Measurements from ENCODE around the gene TBXAS1.

TBXAS1 gene

DNA sequence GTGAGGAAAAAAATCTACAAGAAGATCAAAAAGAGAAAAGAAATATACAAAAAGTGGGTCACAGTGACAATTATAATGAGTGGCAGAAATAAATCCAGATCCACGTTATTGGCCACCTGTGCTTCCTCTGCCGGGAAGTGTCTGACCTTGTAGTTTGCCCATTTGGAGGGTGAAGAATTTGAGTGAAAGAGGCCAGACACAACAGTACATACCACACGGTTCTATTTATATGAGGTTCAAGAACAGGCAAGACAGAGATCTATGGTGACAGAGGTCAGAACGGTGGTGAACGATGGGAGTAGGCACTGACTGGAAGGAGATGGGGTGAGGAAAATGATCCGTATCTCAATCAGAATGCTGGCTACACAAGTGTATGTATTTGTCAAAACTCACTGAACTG lies 216.6 kb downstream of the TBXAS1 start:
- H3F3A ChIP-seq (ENCODE audit: insufficient read depth), result no peaks in the 10 kb centered on the region
- H3K4me3 ChIP-seq (ENCODE audit: insufficient read depth, low read length, poor library complexity, severe bottlenecking), result no peak overlapping the region
- no peaks in the 10 kb centered on the region for H3K79me2 ChIP-seq (ENCODE audit: insufficient read depth, low read length)
- TF ChIP-seq, protein P1, sequence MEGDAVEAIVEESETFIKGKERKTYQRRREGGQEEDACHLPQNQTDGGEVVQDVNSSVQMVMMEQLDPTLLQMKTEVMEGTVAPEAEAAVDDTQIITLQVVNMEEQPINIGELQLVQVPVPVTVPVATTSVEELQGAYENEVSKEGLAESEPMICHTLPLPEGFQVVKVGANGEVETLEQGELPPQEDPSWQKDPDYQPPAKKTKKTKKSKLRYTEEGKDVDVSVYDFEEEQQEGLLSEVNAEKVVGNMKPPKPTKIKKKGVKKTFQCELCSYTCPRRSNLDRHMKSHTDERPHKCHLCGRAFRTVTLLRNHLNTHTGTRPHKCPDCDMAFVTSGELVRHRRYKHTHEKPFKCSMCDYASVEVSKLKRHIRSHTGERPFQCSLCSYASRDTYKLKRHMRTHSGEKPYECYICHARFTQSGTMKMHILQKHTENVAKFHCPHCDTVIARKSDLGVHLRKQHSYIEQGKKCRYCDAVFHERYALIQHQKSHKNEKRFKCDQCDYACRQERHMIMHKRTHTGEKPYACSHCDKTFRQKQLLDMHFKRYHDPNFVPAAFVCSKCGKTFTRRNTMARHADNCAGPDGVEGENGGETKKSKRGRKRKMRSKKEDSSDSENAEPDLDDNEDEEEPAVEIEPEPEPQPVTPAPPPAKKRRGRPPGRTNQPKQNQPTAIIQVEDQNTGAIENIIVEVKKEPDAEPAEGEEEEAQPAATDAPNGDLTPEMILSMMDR (IDR thresholded peaks at IDR 0.05; ENCODE audit: insufficient read depth, low read length, poor library complexity, severe bottlenecking), result no peak
- TF ChIP-seq EZH2phosphoT487 (conservative IDR thresholded peaks at IDR 0.05; ENCODE audit: low read length), result no peak
- no peaks in the 10 kb centered on the region for H3K36me3 ChIP-seq (ENCODE audit: low read length)
- H3K9me2 ChIP-seq (replicated peaks; ENCODE audit: insufficient read depth, low read length), result no peaks in the 10 kb centered on the region
- no peak overlapping the region for H3K9ac ChIP-seq (ENCODE audit: low read length)
- H3K27ac ChIP-seq (ENCODE audit: low read depth, low read length), result no peak overlapping the region
- no peak overlapping the region for H2AFZ ChIP-seq (ENCODE audit: low read depth, low read length, severe bottlenecking)
- H3K4me2 ChIP-seq (ENCODE audit: low read depth, low read length, poor library complexity, severe bottlenecking), result no peak overlapping the region
- no peaks in the 10 kb centered on the region for H4K20me1 ChIP-seq (ENCODE audit: low read depth, low read length)
- no peaks in the 10 kb centered on the region for H3K27me3 ChIP-seq (ENCODE audit: low read length)
- no peaks in the 10 kb centered on the region for H3K9me3 ChIP-seq (ENCODE audit: insufficient read depth, low read length)

GRCh38 chr7:140047197-140047596 lies 218.1 kb downstream of the TBXAS1 start:
- Histone ChIP-seq H3K9me2 (replicated peaks; ENCODE audit: insufficient read depth, low read length) (no peaks in the 10 kb centered on the region), H3K4me3 (ENCODE audit: insufficient read depth, low read length, poor library complexity, severe bottlenecking) (no peak overlapping the region), H4K20me1 (ENCODE audit: low read depth, low read length) (no peaks in the 10 kb centered on the region), H3F3A (ENCODE audit: insufficient read depth) (no peaks in the 10 kb centered on the region), H3K9me3 (ENCODE audit: insufficient read depth, low read length) (no peaks in the 10 kb centered on the region), H3K9ac (ENCODE audit: low read length) (no peak overlapping the region), H3K27me3 (ENCODE audit: low read length) (no peaks in the 10 kb centered on the region), H2AFZ (ENCODE audit: low read depth, low read length, severe bottlenecking) (no peak overlapping the region), H3K4me2 (ENCODE audit: low read depth, low read length, poor library complexity, severe bottlenecking) (no peak overlapping the region), H3K36me3 (ENCODE audit: low read length) (no peaks in the 10 kb centered on the region), H3K79me2 (ENCODE audit: insufficient read depth, low read length) (no peaks in the 10 kb centered on the region), H3K27ac (ENCODE audit: low read depth, low read length) (no peak overlapping the region)
- TF ChIP-seq, protein P1 (IDR thresholded peaks at IDR 0.05; ENCODE audit: insufficient read depth, low read length, poor library complexity, severe bottlenecking), result no peak
- TF ChIP-seq EZH2phosphoT487 (conservative IDR thresholded peaks at IDR 0.05; ENCODE audit: low read length), result no peak

- H3K79me2 ChIP-seq (ENCODE audit: insufficient read depth, low read length), result no peaks in the 10 kb centered on the region
- no peaks in the 10 kb centered on the region for H3F3A ChIP-seq (ENCODE audit: insufficient read depth)
- no peaks in the 10 kb centered on the region for H3K9me3 ChIP-seq (ENCODE audit: insufficient read depth, low read length)
- no peak overlapping the region for H2AFZ ChIP-seq (ENCODE audit: low read depth, low read length, severe bottlenecking)
- H3K9me2 ChIP-seq (replicated peaks; ENCODE audit: insufficient read depth, low read length), result no peaks in the 10 kb centered on the region
- no peak overlapping the region for H3K27ac ChIP-seq (ENCODE audit: low read depth, low read length)
- TF ChIP-seq, protein P1 (IDR thresholded peaks at IDR 0.05; ENCODE audit: insufficient read depth, low read length, poor library complexity, severe bottlenecking), result no peak
- TF ChIP-seq EZH2phosphoT487 (conservative IDR thresholded peaks at IDR 0.05; ENCODE audit: low read length), result no peak
- no peak overlapping the region for H3K9ac ChIP-seq (ENCODE audit: low read length)
- no peaks in the 10 kb centered on the region for H3K36me3 ChIP-seq (ENCODE audit: low read length)
- H3K27me3 ChIP-seq (ENCODE audit: low read length), result no peaks in the 10 kb centered on the region
- no peak overlapping the region for H3K4me2 ChIP-seq (ENCODE audit: low read depth, low read length, poor library complexity, severe bottlenecking)
- no peak overlapping the region for H3K4me3 ChIP-seq (ENCODE audit: insufficient read depth, low read length, poor library complexity, severe bottlenecking)
- H4K20me1 ChIP-seq (ENCODE audit: low read depth, low read length), result no peaks in the 10 kb centered on the region
These were observed 219.1 kb downstream of the TBXAS1 start for GRCh38 chr7:140048138-140048537.

DNA sequence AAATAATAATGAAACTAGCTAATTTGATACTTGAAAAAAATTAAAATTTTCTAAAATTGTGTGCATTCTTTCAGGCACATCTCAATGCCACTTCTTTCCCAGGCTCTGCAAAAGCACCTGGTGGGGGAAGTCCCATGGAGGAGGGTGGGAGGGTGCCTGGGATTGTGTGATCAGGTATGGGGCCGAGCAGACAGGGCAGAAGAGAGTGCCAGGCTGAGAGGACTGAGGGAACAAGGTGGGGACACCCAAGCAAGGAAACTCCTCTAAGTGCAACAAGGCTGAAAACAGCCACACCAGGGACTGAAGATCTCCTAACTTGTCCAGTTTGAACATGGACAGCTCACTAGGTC lies 219.9 kb downstream of the TBXAS1 start:
- no peaks in the 10 kb centered on the region for H3K9me3 ChIP-seq (ENCODE audit: insufficient read depth, low read length)
- H3K36me3 ChIP-seq (ENCODE audit: low read length), result no peaks in the 10 kb centered on the region
- no peaks in the 10 kb centered on the region for H3K9me2 ChIP-seq (replicated peaks; ENCODE audit: insufficient read depth, low read length)
- H3K79me2 ChIP-seq (ENCODE audit: insufficient read depth, low read length), result no peaks in the 10 kb centered on the region
- no peak overlapping the region for H2AFZ ChIP-seq (ENCODE audit: low read depth, low read length, severe bottlenecking)
- H3K27ac ChIP-seq (ENCODE audit: low read depth, low read length), result no peak overlapping the region
- H4K20me1 ChIP-seq (ENCODE audit: low read depth, low read length), result no peaks in the 10 kb centered on the region
- H3K27me3 ChIP-seq (ENCODE audit: low read length), result no peaks in the 10 kb centered on the region
- no peak for TF ChIP-seq EZH2phosphoT487 (conservative IDR thresholded peaks at IDR 0.05; ENCODE audit: low read length)
- TF ChIP-seq, protein P1 (IDR thresholded peaks at IDR 0.05; ENCODE audit: insufficient read depth, low read length, poor library complexity, severe bottlenecking), result no peak
- no peak overlapping the region for H3K9ac ChIP-seq (ENCODE audit: low read length)
- H3F3A ChIP-seq (ENCODE audit: insufficient read depth), result no peaks in the 10 kb centered on the region
- no peak overlapping the region for H3K4me3 ChIP-seq (ENCODE audit: insufficient read depth, low read length, poor library complexity, severe bottlenecking)
- H3K4me2 ChIP-seq (ENCODE audit: low read depth, low read length, poor library complexity, severe bottlenecking), result no peak overlapping the region
